GM21786 (cell line): ENCODE data around the gene PCDHA2.
"Not testable (repeated sequence)": the region's sequence is repeated elsewhere in the genome, so short reads cannot be mapped to it uniquely, and the experiment has no call there.

ENCODE experiments used
- ATAC-seq: cut with Tn5 transposase; IDR thresholded peaks from one replicate; pipeline ENCODE4 v1.9.1; 2021; ENCODE audit not compliant: unreplicated experiment

Gene PCDHA2

GRCh38 chr5:140794595-140795258 is at the start of gene PCDHA2:
TSS of gene PCDHA2 (plus strand) at chr5:140794852.
- ATAC-seq: no peak

- no peak for ATAC-seq
Observed at GRCh38 chr5:140753561-140753960, 41.1 kb upstream of the PCDHA2 start.

GRCh38 chr5:140764177-140764973 is 30.3 kb upstream of the PCDHA2 start:
- no peak for ATAC-seq

GRCh38 chr5:140767444-140767843 is 27.2 kb upstream of the PCDHA2 start:
- ATAC-seq: no peak

- no peak for ATAC-seq
Observed at GRCh38 chr5:140780512-140780911, 14.1 kb upstream of the PCDHA2 start.

GRCh38 chr5:140785905-140786686 is 8.6 kb upstream of the PCDHA2 start, which contains the start of gene PCDHA1:
TSS of gene PCDHA1 (plus strand) at chr5:140786140.
- no peak for ATAC-seq

GRCh38 chr5:140787422-140787821 is 7.2 kb upstream of the PCDHA2 start:
- ATAC-seq: not testable (repeated sequence)

GRCh38 chr5:140787849-140788504 is 6.7 kb upstream of the PCDHA2 start:
- not testable (repeated sequence) for ATAC-seq

- no peak for ATAC-seq
Observed at GRCh38 chr5:140791089-140791488, 3.6 kb upstream of the PCDHA2 start.

- no peak for ATAC-seq
Observed at GRCh38 chr5:140795259-140795641, 598 bp downstream of the PCDHA2 start.

- ATAC-seq: not testable (repeated sequence)
Observed at GRCh38 chr5:140796072-140796717, 1.5 kb downstream of the PCDHA2 start.

GRCh38 chr5:140796718-140797095 is 2.1 kb downstream of the PCDHA2 start:
- ATAC-seq: no peak

- ATAC-seq: no peak
Observed at GRCh38 chr5:140800816-140801493, 6.3 kb downstream of the PCDHA2 start, which contains the start of gene PCDHA3. TSS of gene PCDHA3 (plus strand) at chr5:140801057.

GRCh38 chr5:140801494-140801841 is 6.8 kb downstream of the PCDHA2 start:
- no peak for ATAC-seq

- ATAC-seq: not testable (repeated sequence)
Observed at GRCh38 chr5:140802381-140802780, 7.7 kb downstream of the PCDHA2 start.

- ATAC-seq: no peak
Observed at GRCh38 chr5:140802781-140803271, 8.2 kb downstream of the PCDHA2 start.

GRCh38 chr5:140806834-140807775 is 12.5 kb downstream of the PCDHA2 start, which contains the start of gene PCDHA4:
TSS of gene PCDHA4 (plus strand) at chr5:140807068.
- ATAC-seq: no peak

GRCh38 chr5:140808241-140808888 is 13.7 kb downstream of the PCDHA2 start:
- not testable (repeated sequence) for ATAC-seq
